Vagina (tissue), 2 donors: ENCODE results near the gene STX16.

Source experiments
- CTCF ChIP-seq, 3 experiments: fragments of 450-650 bp in 2 of 3; fragments of 200-600 bp in 1 of 3; sonication (generic) in 1 of 3; IDR thresholded peaks; one replicate each; pipeline ENCODE4 v1.5.1; 2017 to 2019; ENCODE audit warnings: antibody characterized with exemption in 3 of 3, mild to moderate bottlenecking in 2 of 3, moderate library complexity in 2 of 3
- POLR2A ChIP-seq, 2 donors: fragments of 450-650 bp; IDR thresholded peaks; one replicate each; pipeline ENCODE4 v1.6.1; 2017; ENCODE audit warnings: antibody characterized with exemption in 2 of 2, mild to moderate bottlenecking in 2 of 2, moderate library complexity in 2 of 2
- POLR2AphosphoS5 ChIP-seq, 2 donors: sonication (generic); formaldehyde crosslinking; IDR thresholded peaks; one replicate each; pipeline ENCODE4 v1.9.0; 2017; ENCODE audit warnings: antibody characterized with exemption in 2 of 2, mild to moderate bottlenecking in 2 of 2, low read depth in 1 of 2; ENCODE audit not compliant: insufficient read depth in 1 of 2

- TF ChIP-seq CTCF (IDR thresholded peaks at IDR 0.05) = no peak
- TF ChIP-seq POLR2AphosphoS5 (IDR thresholded peaks at IDR 0.05; ENCODE audit: insufficient read depth in 1 of 2, low read depth in 1 of 2) = no peak
- TF ChIP-seq POLR2A (IDR thresholded peaks at IDR 0.05) = no peak
These were observed 8.6 kb upstream of the STX16 start for GRCh38 chr20:58642441-58642840.
